ENCODE measurements around the gene EIF3K.
"Not testable (repeated sequence)": the region's sequence is repeated elsewhere in the genome, so short reads cannot be mapped to it uniquely, and the experiment has no call there.

GRCh38 chr19:38631811-38632475, 13.0 kb downstream of the EIF3K start:
- TF ChIP-seq, protein P1, sequence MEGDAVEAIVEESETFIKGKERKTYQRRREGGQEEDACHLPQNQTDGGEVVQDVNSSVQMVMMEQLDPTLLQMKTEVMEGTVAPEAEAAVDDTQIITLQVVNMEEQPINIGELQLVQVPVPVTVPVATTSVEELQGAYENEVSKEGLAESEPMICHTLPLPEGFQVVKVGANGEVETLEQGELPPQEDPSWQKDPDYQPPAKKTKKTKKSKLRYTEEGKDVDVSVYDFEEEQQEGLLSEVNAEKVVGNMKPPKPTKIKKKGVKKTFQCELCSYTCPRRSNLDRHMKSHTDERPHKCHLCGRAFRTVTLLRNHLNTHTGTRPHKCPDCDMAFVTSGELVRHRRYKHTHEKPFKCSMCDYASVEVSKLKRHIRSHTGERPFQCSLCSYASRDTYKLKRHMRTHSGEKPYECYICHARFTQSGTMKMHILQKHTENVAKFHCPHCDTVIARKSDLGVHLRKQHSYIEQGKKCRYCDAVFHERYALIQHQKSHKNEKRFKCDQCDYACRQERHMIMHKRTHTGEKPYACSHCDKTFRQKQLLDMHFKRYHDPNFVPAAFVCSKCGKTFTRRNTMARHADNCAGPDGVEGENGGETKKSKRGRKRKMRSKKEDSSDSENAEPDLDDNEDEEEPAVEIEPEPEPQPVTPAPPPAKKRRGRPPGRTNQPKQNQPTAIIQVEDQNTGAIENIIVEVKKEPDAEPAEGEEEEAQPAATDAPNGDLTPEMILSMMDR (IDR thresholded peaks at IDR 0.05), result not testable (repeated sequence)
- not testable (repeated sequence) for TF ChIP-seq POLR2A (IDR thresholded peaks at IDR 0.05)

All from heart left ventricle (tissue), 13 donors.